Measurements from ENCODE around the gene APBA2. TPM values are rescaled to one million over a fixed set of nuclear protein-coding genes. Genes with fewer than 3 reads are reported as not detected.

Gene APBA2
- total RNA-seq, 1 donor from 2014 or later: 51.4 TPM

DNA sequence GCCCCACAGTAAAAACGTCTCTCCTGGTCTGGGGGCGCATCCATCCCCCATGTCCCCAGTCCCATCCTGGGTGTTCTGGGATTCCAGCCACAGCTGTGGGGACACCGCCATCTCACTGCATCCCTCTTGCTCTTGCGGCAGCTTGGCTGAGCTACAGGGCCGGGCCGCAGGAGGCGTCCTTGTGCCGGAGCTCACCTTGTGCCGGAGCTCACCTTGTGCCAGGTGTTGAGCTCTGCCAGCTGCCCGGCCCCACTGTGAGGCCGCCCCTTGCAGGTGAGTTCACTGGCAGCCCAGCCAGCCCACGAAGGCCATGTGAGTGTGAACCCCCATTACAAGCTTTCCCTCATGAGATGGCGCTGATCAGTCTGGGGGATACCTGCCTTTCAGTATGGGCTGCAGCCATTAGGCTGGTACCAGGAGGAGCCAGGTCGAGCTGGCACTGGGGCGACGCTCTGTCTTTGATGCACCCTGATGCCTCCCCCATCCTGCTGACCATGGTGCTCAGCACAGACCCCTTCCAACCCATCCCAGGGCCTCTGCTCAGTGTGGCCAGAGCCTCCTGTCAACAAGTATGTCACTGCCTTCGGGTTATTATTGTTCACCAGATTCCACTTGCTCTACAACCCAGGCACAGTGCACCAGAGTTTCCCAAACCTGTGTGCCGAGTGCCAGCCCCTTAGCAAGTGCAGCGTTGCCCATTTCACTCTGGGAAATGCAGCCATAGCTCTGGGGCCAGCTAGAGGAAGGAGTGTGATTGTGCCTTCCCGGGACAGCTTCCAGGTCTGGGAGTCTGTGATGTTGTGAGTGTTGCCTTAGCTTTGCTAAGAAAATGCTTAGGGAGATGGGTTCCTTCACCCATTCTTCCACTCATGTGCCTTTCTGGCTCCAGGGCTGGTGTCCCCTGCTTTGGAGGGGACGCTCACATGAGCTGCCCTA, 105.7 kb downstream of the APBA2 start:
- no peaks in the 10 kb centered on the region for H3K36me3 ChIP-seq (ENCODE audit: control insufficient read depth, insufficient read depth, low read length)
- TF ChIP-seq, protein P1, sequence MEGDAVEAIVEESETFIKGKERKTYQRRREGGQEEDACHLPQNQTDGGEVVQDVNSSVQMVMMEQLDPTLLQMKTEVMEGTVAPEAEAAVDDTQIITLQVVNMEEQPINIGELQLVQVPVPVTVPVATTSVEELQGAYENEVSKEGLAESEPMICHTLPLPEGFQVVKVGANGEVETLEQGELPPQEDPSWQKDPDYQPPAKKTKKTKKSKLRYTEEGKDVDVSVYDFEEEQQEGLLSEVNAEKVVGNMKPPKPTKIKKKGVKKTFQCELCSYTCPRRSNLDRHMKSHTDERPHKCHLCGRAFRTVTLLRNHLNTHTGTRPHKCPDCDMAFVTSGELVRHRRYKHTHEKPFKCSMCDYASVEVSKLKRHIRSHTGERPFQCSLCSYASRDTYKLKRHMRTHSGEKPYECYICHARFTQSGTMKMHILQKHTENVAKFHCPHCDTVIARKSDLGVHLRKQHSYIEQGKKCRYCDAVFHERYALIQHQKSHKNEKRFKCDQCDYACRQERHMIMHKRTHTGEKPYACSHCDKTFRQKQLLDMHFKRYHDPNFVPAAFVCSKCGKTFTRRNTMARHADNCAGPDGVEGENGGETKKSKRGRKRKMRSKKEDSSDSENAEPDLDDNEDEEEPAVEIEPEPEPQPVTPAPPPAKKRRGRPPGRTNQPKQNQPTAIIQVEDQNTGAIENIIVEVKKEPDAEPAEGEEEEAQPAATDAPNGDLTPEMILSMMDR (IDR thresholded peaks at IDR 0.05; ENCODE audit: insufficient read depth, low read length, poor library complexity, severe bottlenecking): no peak
- H3K4me3 ChIP-seq (ENCODE audit: low read depth, low read length): no peak overlapping the region

DNA sequence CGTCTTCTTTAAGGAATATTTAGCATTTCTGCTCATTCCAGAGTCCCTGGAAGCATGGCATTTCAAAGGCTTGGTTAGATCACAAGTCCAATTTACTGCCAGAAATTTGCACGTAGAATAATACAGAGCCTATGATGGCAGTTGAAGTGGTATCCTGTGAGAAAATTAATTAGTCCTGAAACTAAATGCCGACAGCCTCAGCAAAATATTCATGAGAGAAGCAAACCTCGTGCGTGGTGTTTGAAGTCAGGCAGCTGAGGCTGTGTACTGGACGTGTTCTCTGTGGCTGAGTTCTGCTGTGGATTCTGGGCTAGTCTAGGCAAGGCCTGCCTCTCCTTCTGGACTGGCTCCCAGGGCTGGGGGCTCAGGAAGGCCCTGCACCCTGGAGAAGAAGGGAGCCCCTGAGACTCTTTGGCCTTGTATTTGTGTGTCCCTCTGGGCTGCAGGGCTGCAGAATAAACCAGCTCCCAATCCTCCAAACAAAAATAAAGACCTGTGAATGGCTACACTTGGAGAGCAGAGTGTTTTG, 106.6 kb downstream of the APBA2 start:
- no peak for DNase-seq (ENCODE audit: low read depth)
- Histone ChIP-seq H3K36me3 (ENCODE audit: control insufficient read depth, insufficient read depth, low read length) (no peaks in the 10 kb centered on the region), H3K4me3 (ENCODE audit: low read depth, low read length) (no peak overlapping the region), H3K27me3 (ENCODE audit: control insufficient read depth, insufficient read depth, low read length) (no peaks in the 10 kb centered on the region)
- TF ChIP-seq, protein P1 (IDR thresholded peaks at IDR 0.05; ENCODE audit: insufficient read depth, low read length, poor library complexity, severe bottlenecking): no peak

More for the DNA sequence above, 105.7 kb downstream of the APBA2 start:
- DNase-seq (ENCODE audit: low read depth): no peak
- H3K27me3 ChIP-seq (ENCODE audit: control insufficient read depth, insufficient read depth, low read length): no peaks in the 10 kb centered on the region

DNA sequence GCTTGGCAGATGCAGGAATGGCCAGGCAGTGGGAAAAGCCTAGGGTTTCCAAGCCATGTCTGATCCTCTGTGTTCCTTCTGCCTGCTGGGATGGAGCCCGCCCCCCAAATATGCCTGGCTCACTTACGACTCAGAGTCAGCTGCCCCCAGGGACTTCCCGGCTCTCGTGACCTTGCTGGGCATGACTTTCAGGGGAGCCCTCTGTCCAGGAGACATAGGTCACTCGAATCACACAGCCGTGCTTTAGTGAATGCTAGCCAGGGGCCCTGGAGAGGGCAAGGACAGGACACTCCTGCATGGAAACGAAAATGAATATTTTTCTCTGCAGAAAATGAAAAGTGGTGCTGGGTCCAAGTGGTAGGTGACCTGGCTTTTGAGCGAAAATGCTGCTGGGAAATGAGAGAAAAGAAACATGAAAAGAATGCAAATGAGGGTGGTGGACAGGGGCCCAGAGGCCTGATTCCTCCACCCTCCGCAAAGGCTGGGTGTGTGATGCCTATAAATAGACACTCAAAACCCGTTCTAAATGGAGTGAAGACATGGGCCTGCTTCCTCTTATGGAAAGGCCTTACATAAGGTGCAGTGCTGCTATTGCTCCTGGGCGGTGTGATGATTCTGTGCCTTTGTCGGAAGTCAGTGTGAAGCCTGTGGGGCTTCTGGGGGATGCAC, 107.4 kb downstream of the APBA2 start:
- no peak for DNase-seq (ENCODE audit: low read depth)
- TF ChIP-seq, protein P1 (IDR thresholded peaks at IDR 0.05; ENCODE audit: insufficient read depth, low read length, poor library complexity, severe bottlenecking): no peak

GRCh38 chr15:28993720-28994053, 107.9 kb downstream of the APBA2 start:
- no peaks in the 10 kb centered on the region for H3K36me3 ChIP-seq (ENCODE audit: control insufficient read depth, insufficient read depth, low read length)
- no peak overlapping the region for H3K4me3 ChIP-seq (ENCODE audit: low read depth, low read length)
- H3K27me3 ChIP-seq (ENCODE audit: control insufficient read depth, insufficient read depth, low read length): no peaks in the 10 kb centered on the region
- TF ChIP-seq, protein P1 (IDR thresholded peaks at IDR 0.05; ENCODE audit: insufficient read depth, low read length, poor library complexity, severe bottlenecking): no peak
- no peak for DNase-seq (ENCODE audit: low read depth)

More for the DNA sequence above, 107.4 kb downstream of the APBA2 start:
- no peaks in the 10 kb centered on the region for H3K27me3 ChIP-seq (ENCODE audit: control insufficient read depth, insufficient read depth, low read length)
- H3K4me3 ChIP-seq (ENCODE audit: low read depth, low read length): no peak overlapping the region
- no peaks in the 10 kb centered on the region for H3K36me3 ChIP-seq (ENCODE audit: control insufficient read depth, insufficient read depth, low read length)

DNA sequence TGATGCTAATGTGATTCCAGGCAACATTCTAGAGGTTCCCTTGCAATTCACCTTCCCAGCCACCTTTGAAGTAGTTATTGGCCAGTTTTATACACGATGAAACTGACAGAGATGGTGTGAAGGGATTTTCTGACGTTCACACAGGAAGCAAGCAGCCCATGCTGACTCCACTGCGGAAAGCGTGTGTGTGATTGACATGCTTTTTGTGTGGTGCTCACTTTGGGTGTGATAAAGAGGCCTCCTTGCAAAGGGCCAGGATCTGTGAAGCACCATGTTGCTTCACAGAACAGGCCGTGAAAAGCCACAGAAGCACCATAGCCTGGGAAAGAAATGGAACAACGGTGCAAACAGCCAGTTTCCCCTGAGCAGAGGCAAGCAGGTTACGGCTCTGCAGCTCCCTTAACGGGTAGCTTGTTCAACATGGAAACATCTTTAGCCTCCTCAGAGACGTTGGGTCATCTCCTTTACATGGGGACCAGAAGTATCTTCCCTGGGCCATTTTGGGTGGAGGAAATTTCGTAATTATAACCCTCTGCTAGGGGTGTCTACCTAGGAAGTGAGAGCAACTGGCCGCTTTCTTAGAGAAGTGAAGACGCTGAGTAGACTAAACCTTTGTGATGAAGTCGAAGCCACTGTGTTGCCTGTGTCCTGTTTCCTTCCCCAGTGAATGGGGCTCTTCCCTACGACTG, 108.5 kb downstream of the APBA2 start:
- Histone ChIP-seq H3K27me3 (ENCODE audit: control insufficient read depth, insufficient read depth, low read length) (no peaks in the 10 kb centered on the region), H3K36me3 (ENCODE audit: control insufficient read depth, insufficient read depth, low read length) (no peaks in the 10 kb centered on the region), H3K4me3 (ENCODE audit: low read depth, low read length) (no peak overlapping the region)
- DNase-seq (ENCODE audit: low read depth): no peak
- TF ChIP-seq, protein P1 (IDR thresholded peaks at IDR 0.05; ENCODE audit: insufficient read depth, low read length, poor library complexity, severe bottlenecking): no peak
